Stomach (tissue), 4 donors: ENCODE results near the gene RSU1.

Source experiments
- EP300 ChIP-seq: sonication (generic); formaldehyde crosslinking; IDR thresholded peaks from one replicate; pipeline ENCODE4 v1.6.1; 2017; ENCODE audit warnings: antibody characterized with exemption
- POLR2A ChIP-seq, 4 donors: fragments of 450-650 bp; IDR thresholded peaks; one replicate each; pipeline ENCODE4 v1.6.1; 2016; ENCODE audit warnings: antibody characterized with exemption in 4 of 4, control low read depth in 2 of 4, mild to moderate bottlenecking in 1 of 4, moderate library complexity in 1 of 4
- TF ChIP-seq, protein P1 (sequence below), 7 experiments: fragments of 450-650 bp in 4 of 7; fragments of 200-600 bp in 3 of 7; sonication (generic) in 3 of 7; IDR thresholded peaks; one replicate each; pipeline ENCODE4 v1.5.1; 2016 to 2019; ENCODE audit warnings: antibody characterized with exemption in 7 of 7, control low read depth in 2 of 7, mild to moderate bottlenecking in 1 of 7

DNA sequence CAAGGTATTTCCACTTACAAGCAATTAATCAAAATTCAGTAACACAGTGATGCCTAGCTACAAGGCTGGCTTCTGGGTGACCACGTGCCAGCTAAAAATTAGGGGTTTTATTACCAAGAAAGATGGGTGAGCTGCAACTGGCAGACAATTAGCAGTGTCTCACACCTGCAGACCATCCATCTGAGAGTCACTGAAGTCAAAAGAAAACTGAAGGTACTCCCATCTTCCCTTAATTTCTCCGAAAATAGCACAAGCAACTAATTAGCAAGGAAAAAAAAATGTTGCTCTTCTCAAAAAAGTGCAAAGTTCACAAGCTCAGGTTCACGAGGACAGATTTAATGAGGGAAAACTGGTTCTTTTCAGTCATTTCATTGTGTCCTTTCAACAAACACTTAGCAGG, 28.4 kb downstream of the RSU1 start:
- TF ChIP-seq POLR2A (IDR thresholded peaks at IDR 0.05) (no peak), EP300 (no peak)
- TF ChIP-seq, protein P1, sequence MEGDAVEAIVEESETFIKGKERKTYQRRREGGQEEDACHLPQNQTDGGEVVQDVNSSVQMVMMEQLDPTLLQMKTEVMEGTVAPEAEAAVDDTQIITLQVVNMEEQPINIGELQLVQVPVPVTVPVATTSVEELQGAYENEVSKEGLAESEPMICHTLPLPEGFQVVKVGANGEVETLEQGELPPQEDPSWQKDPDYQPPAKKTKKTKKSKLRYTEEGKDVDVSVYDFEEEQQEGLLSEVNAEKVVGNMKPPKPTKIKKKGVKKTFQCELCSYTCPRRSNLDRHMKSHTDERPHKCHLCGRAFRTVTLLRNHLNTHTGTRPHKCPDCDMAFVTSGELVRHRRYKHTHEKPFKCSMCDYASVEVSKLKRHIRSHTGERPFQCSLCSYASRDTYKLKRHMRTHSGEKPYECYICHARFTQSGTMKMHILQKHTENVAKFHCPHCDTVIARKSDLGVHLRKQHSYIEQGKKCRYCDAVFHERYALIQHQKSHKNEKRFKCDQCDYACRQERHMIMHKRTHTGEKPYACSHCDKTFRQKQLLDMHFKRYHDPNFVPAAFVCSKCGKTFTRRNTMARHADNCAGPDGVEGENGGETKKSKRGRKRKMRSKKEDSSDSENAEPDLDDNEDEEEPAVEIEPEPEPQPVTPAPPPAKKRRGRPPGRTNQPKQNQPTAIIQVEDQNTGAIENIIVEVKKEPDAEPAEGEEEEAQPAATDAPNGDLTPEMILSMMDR (IDR thresholded peaks at IDR 0.05), result no peak
